Erythroblast (primary cell): ENCODE results near the gene URGCP.

Source experiments
- GATA1 ChIP-seq: IDR thresholded peaks from 2 replicates; pipeline ENCODE4 v1.6.1; 2011; ENCODE audit warnings: low read depth, mild to moderate bottlenecking, control low read depth, low read length, moderate library complexity
- POLR2A ChIP-seq: IDR thresholded peaks from 2 replicates; pipeline ENCODE4 v1.6.1; 2011; ENCODE audit warnings: mild to moderate bottlenecking, low read length

DNA sequence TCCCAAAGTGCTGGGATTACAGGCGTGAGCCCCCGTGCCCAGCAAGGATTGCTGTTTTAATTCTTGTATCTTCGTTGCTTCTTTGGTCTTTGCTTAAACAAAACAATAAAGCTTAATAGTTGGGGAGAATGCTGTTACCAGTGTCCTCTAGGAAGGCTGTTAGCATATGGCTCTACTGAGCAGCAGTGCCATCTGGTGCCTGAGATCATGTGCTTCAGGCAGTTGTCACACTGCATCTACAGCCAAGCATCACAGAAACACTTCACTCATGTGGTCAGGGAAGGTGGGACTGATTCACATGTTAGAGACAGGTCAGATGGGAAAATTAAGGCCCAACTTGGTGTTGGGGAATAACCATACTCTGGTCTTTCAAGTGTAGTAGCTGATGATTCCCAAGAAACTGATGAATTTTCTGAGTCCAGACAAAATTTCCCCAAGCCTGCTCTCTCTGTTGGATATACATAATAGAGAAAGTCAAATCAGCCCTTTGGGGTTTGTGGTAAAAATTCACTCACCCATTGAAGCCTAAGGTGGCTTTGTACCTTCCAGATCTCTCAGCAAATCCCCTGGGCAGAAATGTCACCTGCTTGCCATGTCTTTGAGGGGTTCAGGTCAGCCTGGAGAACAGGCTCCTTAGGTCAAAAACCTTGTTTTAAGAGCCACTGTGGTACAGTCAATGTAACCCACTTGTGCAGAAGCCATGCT is 48.3 kb upstream of the URGCP start:
- no peak for TF ChIP-seq POLR2A
- no peak for TF ChIP-seq GATA1
